NCI-H2171 treated with DMSO at 0.1 percent for 48 hours (cell line): ENCODE results near the gene SHLD2.
"Not testable (repeated sequence)": the region's sequence is repeated elsewhere in the genome, so short reads cannot be mapped to it uniquely, and the experiment has no call there.

ENCODE experiments used
- DNase-seq: peaks from one replicate; lab custom pipeline; 2025; lab: John Stamatoyannopoulos, UW

Gene SHLD2

DNA sequence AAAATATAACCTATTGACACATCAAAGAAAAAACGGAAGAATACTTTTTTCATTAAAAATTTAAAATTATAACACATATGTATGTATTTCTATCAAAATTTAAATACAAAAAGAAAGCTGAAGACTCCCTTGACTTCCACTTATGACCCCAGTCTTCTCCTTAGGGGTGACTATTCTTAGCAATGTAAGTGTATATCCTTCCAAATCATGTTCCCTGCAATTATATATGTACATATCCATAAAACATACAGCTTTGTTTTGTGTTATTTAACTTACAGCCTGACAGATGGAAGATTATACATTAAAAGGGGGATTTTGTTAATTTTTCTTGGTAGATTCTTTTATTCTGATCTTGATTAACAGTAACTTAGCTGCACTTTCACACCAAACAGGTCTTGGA is 9.5 kb upstream of the SHLD2 start:
- DNase-seq: no peak

DNA sequence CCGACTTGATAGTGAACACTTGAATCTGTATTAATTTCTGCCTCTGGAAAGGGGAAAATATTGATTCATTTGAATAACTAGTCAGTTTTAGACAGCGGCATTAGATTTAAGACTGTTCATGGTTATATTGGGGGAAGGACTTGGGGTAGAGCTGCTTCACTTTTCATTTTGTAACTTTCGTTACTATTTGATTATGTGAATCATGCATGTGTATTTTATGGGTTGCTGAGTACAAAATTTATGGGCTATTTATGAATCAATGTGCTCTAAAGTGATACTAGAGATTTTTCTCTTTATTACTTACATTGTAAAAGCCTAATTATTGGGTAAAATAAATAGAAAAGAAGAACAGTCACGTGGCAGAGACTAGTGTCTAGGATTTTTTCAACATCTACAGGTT is 5.3 kb upstream of the SHLD2 start:
- no peak for DNase-seq

DNA sequence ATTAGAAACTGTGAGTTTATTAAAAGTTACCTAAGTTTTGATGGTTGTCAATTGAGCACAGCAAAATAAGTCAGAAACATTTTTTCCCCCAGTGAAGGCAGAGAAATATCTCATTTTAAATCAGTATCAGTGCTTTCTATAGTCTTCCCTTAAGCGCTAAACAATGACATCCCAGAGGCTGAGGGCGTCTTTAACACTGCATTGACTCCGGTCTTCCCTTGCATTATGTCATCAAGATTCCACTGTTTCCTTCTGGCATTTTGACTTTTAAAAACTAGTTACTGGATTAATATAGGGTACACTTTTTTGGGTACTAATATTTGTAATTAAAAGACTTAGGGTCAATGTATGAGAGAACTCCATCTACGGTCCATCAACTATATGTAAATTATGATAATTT is 4.2 kb upstream of the SHLD2 start:
- no peak for DNase-seq

DNA sequence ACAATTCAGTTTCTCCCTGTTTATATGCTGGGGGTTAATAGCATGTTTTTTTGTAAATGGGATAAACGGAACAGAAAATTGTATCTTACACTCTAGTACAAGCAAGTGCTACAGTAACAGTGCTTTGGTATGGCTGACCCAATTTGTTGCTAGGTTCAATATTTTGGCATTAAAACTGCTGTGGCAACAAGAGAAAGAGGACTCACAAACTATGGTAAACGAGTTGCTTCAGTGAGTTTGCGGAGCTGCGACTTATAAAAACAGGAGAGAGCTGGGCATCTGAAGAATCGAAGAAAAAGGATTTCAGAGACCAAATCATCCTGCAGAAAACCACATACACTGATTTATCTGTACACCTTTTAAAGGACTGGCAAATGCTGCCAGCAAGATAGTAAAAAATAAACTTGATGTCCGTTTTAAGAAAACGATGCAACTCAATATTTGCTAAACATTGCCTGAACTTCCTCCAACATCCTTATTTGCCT is 2.6 kb upstream of the SHLD2 start:
- DNase-seq: no peak

DNA sequence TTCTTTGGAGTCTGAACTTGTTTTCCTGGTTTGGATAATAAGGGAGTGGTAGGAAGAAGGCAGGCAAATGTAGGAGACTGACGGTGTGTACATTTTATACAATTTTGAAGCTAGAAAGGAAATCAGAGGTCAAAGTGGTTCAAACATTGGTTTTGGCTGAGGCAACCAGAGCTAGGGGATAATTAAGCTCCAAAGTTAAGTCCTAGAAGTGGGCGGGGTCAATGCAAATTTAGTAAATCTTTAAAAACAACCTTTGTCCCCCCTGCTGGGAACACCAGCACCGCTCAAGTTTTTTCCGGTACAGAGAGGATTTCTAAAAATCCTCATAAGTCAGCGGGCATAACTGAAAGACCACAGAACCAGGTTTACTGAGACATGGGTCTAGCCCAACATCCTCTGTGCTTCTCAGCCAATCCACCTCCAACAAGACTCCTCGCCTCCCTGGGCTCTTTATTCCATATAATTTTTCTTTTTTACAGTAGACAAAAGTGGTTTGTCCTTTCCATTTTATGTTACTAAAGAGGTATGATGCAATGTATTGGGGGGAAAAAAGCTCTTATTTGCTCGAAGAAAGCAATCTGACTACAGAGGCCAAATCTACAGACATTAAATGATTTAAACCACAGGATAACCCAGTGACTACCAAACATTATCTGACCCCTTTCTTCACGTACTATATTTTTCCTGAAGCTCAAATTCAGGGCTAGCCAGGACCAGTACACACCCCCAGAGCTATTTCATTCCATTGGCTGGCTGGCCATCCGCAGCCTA is 2.0 kb upstream of the SHLD2 start:
- no peak for DNase-seq

DNA sequence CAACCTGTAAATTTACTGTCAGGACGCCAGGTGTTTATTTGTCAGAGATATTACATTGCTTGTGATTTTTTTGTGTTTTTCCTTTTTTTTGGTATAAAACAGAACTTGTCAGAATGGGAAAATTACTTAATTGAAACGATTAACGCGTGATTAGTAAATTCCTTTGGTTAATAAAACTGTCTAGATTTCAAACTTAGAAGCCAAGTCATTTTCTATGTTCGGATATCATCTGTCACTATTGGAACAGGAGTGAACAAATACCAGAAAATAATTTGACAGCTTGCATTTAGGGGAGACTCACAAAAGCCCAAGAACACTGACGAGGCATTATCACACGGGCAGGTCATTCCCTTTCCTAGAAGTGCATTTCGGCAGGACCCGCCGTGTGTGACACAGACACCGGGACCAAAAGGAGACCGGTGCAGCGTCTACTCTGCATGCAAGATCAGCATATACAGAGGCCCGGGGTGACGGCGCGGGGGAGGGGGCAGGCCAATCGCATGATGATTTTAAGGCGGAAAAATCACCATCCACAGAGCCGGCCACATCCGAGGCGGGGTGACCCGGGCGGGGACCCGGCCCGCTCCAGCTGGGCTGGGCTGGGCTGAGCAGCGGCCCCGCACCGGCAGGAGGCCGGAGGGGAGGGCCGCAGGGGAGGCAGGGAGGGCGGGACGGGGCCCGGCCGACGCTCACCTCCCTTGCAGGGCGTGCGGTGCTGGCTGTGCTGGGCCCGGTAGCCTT is 1.2 kb upstream of the SHLD2 start:
- DNase-seq: peak; percentile 15

DNA sequence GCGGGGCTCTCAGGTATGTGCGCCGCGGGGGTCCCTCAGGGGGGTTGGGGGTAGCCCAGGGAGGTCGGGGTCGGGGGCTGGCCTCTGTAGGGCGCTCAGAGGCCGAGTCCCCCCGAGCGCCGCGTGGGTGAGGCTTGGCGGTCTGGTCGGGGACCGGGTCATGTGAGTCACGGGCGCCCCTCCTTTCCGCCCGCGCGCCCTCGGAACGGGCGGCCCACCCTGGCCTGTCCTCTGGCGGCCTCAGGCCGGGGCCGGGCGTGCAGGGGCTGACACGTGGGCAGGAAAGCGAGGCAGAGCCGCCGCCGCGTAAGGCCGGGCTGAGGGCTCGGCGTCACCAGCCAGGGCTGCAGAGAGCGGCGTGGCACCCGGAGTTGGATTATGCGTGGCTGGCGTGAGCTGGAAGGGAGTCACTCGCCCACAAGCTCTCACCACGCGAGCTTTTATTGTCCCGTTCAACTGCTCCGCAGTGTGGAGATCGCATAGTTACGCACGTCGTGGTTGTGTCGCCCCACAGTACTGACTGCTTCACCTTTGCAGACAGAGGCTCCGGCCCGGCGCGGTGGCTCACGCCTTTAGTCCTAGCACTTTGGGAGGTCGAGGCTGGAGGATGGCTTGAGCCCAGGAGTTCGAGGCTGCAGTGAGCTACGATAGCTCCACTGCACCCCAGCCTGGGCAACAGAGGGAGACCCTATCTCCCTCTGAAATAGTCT is 385 bp downstream of the SHLD2 start:
- DNase-seq: peak; percentile 45

DNA sequence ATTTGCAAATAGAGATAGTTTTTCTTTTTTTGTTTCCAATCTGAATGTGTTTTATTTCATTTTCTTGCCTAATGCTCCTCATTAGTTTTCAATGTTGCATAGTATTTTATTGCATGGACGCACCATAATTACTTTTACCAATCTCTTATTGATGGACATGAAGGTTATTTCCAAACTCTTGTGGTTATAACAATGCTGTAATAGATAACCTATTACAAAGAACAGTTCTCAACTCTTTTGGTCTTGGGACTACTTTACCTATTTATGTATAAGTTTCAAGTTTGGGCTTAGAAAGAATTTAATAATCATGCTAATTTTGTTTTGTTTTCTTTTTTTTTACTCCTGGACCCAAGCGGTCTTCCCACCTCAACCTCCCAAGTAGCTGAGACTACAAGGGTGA is 7.0 kb downstream of the SHLD2 start:
- DNase-seq: no peak

DNA sequence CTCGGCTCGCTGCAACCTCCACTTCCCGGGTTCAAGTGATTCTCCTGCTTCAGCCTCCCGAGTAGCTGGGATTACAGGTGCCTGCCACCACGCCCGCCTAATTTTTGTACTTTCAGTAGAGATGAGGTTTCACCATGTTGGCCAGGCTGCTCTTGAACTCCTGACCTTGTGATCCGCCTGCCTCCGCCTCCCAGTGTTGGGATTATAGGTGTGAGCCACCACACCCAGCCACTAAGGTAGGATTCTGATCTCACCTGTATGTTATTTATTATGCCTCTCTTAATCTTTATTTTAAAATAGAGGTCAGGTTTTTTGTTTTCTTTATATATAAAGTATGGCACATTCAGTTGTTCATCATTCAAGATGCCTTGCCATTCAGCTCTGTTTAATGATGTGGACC is 9.7 kb downstream of the SHLD2 start:
- not testable (repeated sequence) for DNase-seq

DNA sequence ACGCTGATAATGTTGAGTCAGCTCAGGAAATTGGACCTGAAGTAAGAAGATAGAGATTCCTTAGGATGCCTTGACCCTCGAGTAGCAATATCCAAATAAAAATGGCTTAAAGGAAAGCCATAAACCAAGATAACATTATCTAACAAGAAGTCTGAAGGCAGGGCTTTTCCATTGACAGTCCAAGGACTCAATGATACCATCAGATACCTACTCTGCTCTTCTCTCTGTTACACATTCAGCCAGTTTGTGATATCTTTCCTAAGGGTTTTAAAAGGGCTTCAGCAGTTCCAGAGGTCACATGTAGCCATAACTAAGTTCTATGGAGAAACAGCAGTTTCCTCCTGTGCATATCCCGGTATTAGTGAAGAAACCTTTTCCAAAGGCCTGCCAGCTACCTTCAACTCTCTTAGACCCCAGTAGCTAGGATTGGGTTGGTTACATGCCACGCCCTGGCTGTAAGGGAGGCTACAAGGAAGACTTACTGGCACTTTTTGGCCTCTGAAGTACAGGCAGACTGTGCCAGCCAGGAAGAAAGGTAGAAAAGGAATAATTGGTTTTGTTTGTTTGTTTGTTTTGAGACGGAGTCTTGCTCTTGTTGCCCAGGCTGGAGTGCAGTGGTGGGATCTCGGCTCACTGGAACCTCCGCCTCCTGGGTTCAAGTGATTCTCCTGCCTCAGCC is 10.6 kb downstream of the SHLD2 start:
- no peak for DNase-seq

DNA sequence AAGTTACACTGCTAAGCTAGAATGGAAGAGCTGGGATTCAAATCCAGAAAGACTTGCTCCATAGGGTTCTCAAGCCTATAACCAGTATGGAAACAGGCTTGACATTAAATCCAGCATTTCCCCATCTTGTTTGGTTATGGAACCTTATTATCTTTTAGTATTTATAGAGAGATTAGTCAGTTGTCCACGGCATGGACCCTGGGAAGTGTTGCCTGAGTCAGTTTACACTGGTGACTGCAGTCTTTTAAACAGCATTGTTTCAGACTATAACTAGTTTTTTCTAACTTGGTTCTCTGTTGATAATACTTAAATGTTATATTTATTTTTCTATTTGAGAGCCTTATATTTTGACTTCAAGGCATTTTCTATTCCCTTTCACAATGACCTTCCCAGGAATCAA is 23.1 kb downstream of the SHLD2 start:
- DNase-seq: not testable (repeated sequence)

DNA sequence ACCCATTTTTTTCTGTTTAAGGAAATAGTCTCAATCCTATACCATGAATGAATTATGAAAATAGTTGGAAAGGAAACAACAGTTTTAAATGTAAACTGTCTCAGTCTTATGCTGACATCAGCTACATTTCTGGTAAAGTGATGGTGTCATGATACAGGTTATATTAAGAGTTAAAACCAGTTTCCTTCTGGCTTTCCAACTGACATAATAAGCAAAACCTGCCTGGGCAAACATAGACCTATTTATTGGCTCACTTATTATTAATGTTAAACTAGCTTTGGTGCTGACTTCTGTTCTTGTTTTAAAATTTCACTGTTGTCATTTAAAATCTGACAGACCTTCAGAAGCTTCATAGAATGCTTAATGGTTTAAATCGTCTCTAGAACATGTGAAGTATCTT is 24.0 kb downstream of the SHLD2 start:
- DNase-seq: not testable (repeated sequence)

DNA sequence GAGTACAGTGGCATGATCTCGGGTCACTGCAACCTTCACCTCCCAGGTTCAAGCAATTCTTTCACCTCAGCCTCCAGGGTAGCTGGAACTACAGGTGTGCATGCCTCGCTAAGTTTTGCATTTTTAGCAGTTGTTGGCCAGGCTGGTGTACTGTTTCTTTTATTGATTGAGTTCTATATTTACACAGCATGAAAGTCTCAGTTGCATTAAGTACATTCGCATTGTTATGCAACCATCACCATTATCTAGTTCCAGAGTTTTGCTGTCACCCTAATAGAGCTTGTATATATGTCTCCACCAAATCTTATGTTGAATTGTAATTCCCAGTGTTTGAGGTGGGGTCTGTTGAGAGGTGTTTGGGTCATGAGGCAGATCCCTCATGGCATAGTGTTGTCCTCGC is 28.3 kb downstream of the SHLD2 start:
- not testable (repeated sequence) for DNase-seq

DNA sequence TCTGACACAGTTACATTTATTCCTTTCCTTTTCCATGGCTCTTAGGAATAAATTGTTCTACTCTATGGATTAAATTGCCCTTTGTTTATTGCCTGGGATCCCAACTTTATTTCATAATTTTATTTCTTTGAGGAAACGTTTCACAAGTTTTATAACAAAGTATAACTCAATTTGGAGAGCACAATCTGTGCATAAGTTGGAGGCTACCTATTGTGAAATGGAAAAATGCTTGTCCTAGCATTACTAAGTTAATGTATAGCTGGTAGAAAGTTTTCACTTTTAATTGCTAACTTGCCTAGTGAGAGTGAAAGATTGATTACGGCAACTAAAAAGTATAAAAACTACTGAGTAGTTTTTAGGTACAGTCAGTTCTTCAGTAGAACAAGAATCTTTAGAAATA is 32.0 kb downstream of the SHLD2 start:
- not testable (repeated sequence) for DNase-seq

DNA sequence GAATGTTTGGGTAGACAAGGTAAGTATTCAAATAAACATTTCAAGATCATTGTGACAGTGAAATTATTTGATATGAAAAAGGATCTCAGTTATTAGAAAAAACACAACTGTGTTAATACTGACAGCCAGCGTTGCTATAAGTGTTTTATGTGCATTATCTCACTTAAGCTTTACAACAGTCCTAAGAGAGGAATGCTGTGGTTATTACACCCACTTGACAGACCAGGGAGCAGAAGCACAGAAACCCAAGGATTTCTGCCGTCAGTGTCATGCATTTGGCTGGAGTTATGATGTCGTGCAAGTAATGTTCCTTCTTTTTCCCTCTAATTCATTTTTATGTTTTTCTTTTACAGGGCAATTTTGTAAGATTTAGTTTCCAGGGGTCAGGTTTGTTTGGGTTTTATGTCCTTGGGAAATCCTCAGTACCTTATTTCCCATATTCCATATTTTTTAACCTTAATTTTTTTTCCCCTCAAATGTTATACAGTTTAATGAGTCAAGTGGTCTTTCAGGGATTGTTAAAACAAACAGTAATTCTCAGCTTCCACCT is 32.7 kb downstream of the SHLD2 start:
- not testable (repeated sequence) for DNase-seq

DNA sequence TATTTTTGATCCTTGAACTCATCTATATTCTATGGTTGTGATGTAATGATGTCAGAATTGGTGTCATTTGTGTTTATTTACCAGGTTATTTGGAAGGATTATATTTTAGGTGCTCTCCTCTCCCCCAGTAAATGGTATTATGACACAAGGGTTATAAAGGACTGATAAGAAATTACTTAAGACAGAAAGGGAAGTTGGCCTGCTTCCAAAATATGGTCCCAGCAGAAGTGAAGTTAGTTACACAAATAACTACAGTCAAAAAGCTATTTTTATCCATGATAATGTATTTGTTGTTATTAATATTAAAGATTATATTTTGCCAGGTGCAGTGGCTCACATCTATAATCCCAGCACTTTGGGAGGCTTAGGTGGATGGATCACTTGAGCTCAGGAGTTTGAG is 37.2 kb downstream of the SHLD2 start:
- not testable (repeated sequence) for DNase-seq

DNA sequence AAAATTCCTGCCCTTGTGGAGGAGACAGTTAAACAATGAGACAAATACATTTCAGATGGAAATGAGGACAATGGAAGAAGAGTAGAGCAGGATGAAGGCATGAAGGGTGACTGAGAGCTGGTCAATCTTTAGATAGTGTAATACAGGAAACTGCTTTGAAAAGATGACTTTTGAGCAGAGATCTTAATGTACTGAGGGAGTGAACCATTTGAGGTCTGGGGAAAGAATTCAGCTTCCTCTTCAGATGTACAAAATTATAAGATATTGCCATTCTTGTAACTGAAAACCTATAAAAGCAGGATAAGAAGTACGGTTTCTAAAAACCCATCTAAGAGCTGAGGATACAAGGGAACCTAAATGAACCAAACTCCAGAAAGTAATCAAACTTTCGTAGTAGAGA is 38.9 kb downstream of the SHLD2 start:
- not testable (repeated sequence) for DNase-seq

DNA sequence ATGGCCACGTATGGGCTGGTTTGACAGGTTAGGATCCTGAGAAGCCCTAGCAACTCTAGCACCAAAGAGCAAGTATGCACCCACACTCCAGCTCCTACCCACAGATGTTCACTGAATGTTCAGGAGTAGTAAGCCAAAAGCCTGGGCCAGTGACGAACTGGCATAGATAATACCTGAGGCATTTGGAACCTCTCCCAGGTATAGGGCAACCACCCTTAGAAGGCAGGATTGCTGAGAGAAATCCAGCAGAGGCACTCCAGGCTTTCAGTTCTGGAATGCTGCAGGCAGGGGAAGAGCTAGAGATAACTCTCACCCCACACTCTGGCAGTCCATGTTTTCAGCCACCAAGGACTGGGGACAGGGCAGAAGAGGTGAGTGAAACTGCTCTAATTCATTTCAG is 39.4 kb downstream of the SHLD2 start:
- DNase-seq: not testable (repeated sequence)

DNA sequence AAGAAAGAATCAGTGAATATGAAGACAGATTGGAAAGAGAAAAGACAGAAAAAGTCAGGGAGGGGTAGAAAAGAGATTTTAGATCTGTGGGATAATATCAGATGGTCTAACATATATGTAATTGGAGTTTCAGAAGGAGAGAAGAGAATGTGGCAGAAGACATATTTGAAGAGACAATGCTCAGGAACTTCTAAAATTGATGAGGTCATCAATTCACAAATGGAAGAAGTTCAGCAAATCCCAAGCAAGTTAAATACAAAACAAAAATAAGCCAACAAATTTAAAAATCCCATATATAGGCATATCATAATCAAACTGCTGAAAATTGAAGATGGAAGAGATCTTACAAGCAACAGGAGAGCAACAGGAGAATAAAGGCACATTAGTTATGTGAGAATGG is 42.5 kb downstream of the SHLD2 start:
- not testable (repeated sequence) for DNase-seq

DNA sequence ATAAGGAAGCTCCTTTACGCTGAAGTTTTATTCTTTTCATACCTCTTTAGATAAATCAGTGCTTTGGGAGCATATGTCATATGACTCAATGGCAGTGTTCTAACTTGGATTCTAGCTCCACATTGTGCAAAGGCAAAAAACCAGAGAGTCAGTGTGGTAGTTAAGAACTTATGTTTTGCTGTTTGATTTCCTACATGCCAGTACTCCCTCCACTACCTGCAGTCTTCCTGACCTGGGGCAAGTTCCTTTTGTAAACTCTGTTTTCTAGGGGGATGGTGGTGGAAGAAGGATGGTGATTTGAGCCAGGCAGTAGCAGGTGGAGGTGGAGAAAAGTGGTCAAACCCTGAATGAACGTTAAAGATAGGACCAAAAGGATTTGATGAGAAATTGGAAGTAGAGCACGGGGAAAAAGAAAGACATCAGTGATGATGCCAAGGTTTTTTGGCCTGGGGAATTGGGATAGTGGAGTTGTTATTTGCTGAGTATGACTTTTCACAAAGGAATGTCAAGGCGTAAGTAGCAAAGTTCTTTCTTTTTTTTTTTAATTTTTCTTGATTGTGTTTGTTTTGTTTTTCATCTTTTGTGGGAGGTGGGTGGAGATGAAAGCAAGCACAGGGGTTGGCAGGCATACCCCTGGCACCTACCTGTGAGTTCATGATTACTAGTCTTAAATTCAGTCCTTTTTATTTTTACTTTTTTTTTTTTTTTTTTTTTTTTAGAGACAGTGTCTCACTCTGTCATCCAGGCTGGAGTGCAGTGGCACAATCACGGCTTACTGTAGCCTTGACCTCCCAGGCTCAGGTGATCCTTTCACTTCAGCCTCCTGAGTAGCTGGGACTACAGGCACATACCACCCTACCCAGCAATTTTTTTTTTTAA is 47.5 kb downstream of the SHLD2 start:
- not testable (repeated sequence) for DNase-seq

DNA sequence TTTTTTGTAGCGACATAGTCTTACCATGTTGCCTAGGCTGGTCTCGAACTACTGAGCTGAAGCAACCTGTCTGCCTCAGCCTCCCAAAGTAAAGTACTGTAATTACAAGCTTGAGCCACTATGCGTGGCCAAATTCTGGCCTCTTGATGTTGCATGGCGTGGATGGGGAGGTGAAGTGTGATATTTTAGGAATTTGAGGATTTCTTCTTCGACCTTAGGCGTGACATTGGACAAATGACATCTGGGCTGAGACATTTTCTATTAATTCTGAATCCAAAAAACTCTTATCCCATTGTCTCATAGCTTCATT is 48.1 kb downstream of the SHLD2 start:
- DNase-seq: not testable (repeated sequence)
